GM13976 (cell line): ENCODE measurements around the gene GDI2.

Experiments
- DNase-seq: peaks from one replicate; pipeline ENCODE4 v3.0.0; 2012; ENCODE audit warnings: low spot score
- CTCF ChIP-seq: IDR thresholded peaks from 2 replicates; pipeline ENCODE4 v1.5.1; 2012; ENCODE audit warnings: borderline replicate concordance, mild to moderate bottlenecking; ENCODE audit not compliant: insufficient read depth; ENCODE audit errors: extremely low read depth, missing control alignments, control extremely low read depth
- in situ Hi-C: fragments of 300-500 bp; cut with MboI; formaldehyde crosslinking; loops from one replicate; pipeline ENCODE4 v1.12.0; 2022; ENCODE audit warnings: low sequenced_read_pairs, mixed read lengths, inconsistent platforms; ENCODE audit not compliant: unreplicated experiment

The GDI2 gene

GRCh38 chr10:5813341-5814109 is at the start of gene GDI2:
GDI2 (minus strand) TSS chr10:5813434; CDS start chr10:5813258, 176 bp downstream.
- in situ Hi-C loops, result no loop called here
- no peak for TF ChIP-seq CTCF
- peak; percentile 98 for DNase-seq

- DNase-seq, result peak; percentile 82
- in situ Hi-C loops, result no loop called here
- TF ChIP-seq CTCF, result no peak
Measured at GRCh38 chr10:5862360-5862961, 49.2 kb upstream of the GDI2 start.

GRCh38 chr10:5860066-5860465 is 46.8 kb upstream of the GDI2 start:
- in situ Hi-C loops, result no loop called here
- DNase-seq, result no peak
- TF ChIP-seq CTCF, result no peak

- TF ChIP-seq CTCF, result no peak
- DNase-seq, result no peak
- in situ Hi-C loops, result no loop called here
Measured at GRCh38 chr10:5858811-5859210, 45.6 kb upstream of the GDI2 start.

DNA sequence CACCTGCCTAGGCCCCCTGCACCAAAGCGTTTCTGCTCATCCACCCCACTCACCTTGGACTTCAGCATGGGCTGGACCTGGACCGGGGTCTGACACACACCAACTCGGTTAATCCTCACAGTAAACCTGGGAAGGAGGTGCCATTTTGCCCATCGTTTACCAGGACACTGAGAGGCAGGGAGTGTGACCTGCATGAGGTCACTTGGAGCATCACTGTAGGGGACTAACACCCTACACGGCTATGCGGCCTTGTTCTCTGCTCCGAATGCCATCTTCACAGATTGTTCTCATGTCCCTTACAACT is 43.4 kb upstream of the GDI2 start:
- in situ Hi-C loops, result no loop called here
- no peak for TF ChIP-seq CTCF

DNA sequence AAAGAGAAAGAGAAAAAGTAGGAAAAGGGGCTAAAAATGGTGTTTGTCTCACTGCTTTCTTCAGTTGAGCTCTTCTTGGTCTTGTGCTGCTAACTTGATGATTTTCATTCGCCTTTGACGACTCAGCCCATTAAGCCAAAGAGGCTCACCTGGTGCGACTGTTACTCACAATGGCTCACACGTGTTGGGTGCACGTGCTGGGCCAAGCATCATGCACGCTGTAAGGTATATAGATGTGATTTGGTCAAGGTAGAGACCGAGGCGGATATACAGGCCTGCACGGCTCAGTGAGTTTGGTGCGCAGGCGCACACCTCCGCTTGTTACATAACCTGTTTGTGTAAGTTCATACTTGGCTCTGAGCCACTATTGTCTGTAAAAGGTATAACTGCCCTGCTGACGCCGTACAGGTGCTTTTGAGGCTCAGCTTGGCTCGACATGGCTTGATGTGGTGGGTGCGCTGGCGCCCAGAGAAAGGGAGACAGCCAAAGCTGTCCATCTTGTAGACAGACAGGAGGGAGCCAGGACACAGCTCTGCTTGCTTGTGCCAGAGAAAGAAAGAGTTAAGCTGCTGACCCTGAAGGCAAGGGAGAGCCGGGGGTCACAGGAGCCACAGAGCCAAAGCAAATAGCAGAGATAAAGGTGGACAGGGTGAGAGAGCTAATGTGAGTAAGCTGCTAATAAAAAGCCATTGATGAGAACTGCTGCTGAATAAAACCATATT is 42.9 kb upstream of the GDI2 start:
- TF ChIP-seq CTCF, result no peak
- no peak for DNase-seq
- in situ Hi-C loops, result no loop called here

More for the DNA sequence above, 43.4 kb upstream of the GDI2 start:
- DNase-seq, result no peak
